Right lobe of liver (tissue), 4 donors: ENCODE results near the gene TWIST2.

Source experiments
- POLR2A ChIP-seq: fragments of 450-650 bp; IDR thresholded peaks from one replicate; pipeline ENCODE4 v1.6.1; 2017; ENCODE audit warnings: antibody characterized with exemption, mild to moderate bottlenecking
- TF ChIP-seq, protein P1 (sequence below), 4 donors: fragments of 200-600 bp in 3 of 4; fragments of 450-650 bp in 1 of 4; IDR thresholded peaks; one replicate each; pipeline versions ENCODE4 v1.5.1 to v1.8.0; 2016 to 2022; ENCODE audit warnings: antibody characterized with exemption in 4 of 4, mild to moderate bottlenecking in 2 of 4
- donor health status: DM: no; HTN: no; CAD: no.
- donor health status: DM: no; HTN: no; CAD: no.
- donor health status: DM: no; HTN: yes; CAD: no.

DNA sequence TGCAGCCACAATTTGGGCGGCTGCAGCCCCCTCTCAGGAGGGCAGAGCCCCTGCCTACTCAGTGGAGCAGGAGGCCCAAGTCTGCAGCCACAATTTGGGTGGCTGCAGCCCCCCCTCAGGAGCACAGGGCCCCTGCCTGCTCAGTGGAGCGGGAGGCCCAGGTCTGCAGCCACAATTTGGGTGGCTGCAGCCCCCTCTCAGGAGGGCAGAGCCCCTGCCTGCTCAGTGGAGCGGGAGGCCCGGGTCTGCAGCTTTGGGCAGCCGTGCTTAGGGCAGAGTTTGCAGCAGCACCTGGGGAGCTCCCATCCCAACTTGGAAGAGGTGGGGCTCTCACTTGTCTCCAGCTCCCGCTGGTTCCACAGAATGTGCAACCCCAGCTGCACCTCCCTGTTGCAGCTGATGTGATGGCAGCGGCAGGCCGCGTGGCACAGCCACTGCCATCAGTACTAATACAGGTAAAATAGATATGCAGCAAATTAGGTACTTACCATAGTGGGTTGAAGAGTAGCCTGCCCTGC is 99.4 kb downstream of the TWIST2 start:
- TF ChIP-seq, protein P1, sequence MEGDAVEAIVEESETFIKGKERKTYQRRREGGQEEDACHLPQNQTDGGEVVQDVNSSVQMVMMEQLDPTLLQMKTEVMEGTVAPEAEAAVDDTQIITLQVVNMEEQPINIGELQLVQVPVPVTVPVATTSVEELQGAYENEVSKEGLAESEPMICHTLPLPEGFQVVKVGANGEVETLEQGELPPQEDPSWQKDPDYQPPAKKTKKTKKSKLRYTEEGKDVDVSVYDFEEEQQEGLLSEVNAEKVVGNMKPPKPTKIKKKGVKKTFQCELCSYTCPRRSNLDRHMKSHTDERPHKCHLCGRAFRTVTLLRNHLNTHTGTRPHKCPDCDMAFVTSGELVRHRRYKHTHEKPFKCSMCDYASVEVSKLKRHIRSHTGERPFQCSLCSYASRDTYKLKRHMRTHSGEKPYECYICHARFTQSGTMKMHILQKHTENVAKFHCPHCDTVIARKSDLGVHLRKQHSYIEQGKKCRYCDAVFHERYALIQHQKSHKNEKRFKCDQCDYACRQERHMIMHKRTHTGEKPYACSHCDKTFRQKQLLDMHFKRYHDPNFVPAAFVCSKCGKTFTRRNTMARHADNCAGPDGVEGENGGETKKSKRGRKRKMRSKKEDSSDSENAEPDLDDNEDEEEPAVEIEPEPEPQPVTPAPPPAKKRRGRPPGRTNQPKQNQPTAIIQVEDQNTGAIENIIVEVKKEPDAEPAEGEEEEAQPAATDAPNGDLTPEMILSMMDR (IDR thresholded peaks at IDR 0.05), result no peak
- no peak for TF ChIP-seq POLR2A
